HCT116 (cell line): ENCODE results near the gene TDRD10. TPM values are rescaled to one million over a fixed set of nuclear protein-coding genes. Genes with fewer than 3 reads are reported as not detected.

Source experiments
- ATAC-seq: fragments of 200-7000 bp; cut with Tn5 transposase; 2 replicates; pipeline ENCODE4 v1.9.1; 2020; ENCODE audit warnings: mild to moderate bottlenecking, moderate library complexity
- BruUV-seq: library from RNA; stranded (reverse); fragments of 400-500 nt; replicated peaks from 2 replicates; lab custom pipeline; 2021; lab: Mats Ljungman, UMichigan
- CTCF ChIA-PET: fragments of 300-600 bp; sonication (Branson Sonifier 250); formaldehyde crosslinking; loops from one replicate; lab custom pipeline; 2021; ENCODE audit warnings: antibody characterized with exemption; lab: Charles Lee
- POLR2A ChIA-PET: fragments of 300-600, 350-600 bp; sonication (Branson Sonifier 250); formaldehyde crosslinking; loops from one replicate; lab custom pipeline; 2021; ENCODE audit warnings: antibody characterized with exemption; lab: Charles Lee
- RAD21 ChIA-PET, 2 experiments: fragments of 300-600 bp; sonication (Branson Sonifier 250); formaldehyde crosslinking; loops; one replicate each; lab custom pipeline; 2023; ENCODE audit warnings: low total read pairs in 2 of 2; ENCODE audit not compliant: uncharacterized antibody in 2 of 2, unreplicated experiment in 2 of 2, low non-redundant PET in 1 of 2; lab: Charles Lee
- DNase-seq: peaks from one replicate; pipeline ENCODE4 v3.0.0-alpha.2; 2010; ENCODE audit warnings: low read depth, low spot score
- H2AFZ ChIP-seq: fragments of 200-600 bp; shearing (Covaris generic), sonication (generic); 2 replicates; pipeline ENCODE4 v1.6.1; 2017; ENCODE audit warnings: low read depth, mixed run types, mixed read lengths, antibody characterized with exemption, low read length; ENCODE audit not compliant: poor library complexity, severe bottlenecking
- H3K27ac ChIP-seq: 2 replicates; pipeline ENCODE4 v1.5.1; 2012; ENCODE audit warnings: low read depth, low read length
- H3K27me3 ChIP-seq: fragments of 200-600 bp; sonication (generic); 2 replicates; pipeline ENCODE4 v1.6.1; 2016; ENCODE audit warnings: mixed run types, low read length, mixed read lengths; ENCODE audit not compliant: insufficient read depth
- H3K36me3 ChIP-seq, 2 experiments: fragments of 200-500 bp in 1 of 2; fragments of 200-600 bp in 1 of 2; sonication (Bioruptor generic) in 1 of 2; sonication (generic) in 1 of 2; 2 replicates each; pipeline versions ENCODE4 v1.5.1 to v1.6.1; 2014 to 2016; ENCODE audit warnings: low read length in 2 of 2, inconsistent platforms in 1 of 2, mixed read lengths in 1 of 2, mixed run types in 1 of 2; ENCODE audit not compliant: insufficient read depth in 2 of 2, control insufficient read depth in 1 of 2
- H3K4me1 ChIP-seq, 2 experiments: fragments of 200-600 bp in 1 of 2; sonication (generic) in 1 of 2; 2 replicates each; pipeline versions ENCODE4 v1.5.1 to v1.6.1; 2012 to 2017; ENCODE audit warnings: low read length in 2 of 2, inconsistent platforms in 1 of 2, mild to moderate bottlenecking in 1 of 2, mixed read lengths in 1 of 2, mixed run types in 1 of 2, moderate library complexity in 1 of 2; ENCODE audit not compliant: insufficient read depth in 2 of 2, control insufficient read depth in 1 of 2
- H3K4me2 ChIP-seq: fragments of 200-600 bp; sonication (generic); 2 replicates; pipeline ENCODE4 v1.6.1; 2017; ENCODE audit warnings: mixed run types, low read length, mixed read lengths
- H3K4me3 ChIP-seq, 2 experiments: fragments of 200-600 bp in 1 of 2; sonication (generic) in 1 of 2; replicated peaks in 1 of 2; 2 replicates each; pipeline ENCODE4 v1.5.1; 2011 to 2016; ENCODE audit warnings: low read length in 2 of 2, control low read depth in 1 of 2, low read depth in 1 of 2, mild to moderate bottlenecking in 1 of 2, mixed read lengths in 1 of 2, mixed run types in 1 of 2
- H3K79me2 ChIP-seq: fragments of 200-600 bp; sonication (generic); 2 replicates; pipeline ENCODE4 v1.6.1; 2017; ENCODE audit warnings: mild to moderate bottlenecking, mixed run types, low read length, moderate library complexity, mixed read lengths; ENCODE audit not compliant: insufficient read depth
- H3K9ac ChIP-seq: fragments of 200-600 bp; sonication (generic); 2 replicates; pipeline ENCODE4 v1.6.1; 2016; ENCODE audit warnings: low read length, mixed read lengths
- H3K9me2 ChIP-seq: fragments of 200-600 bp; sonication (generic), shearing (Covaris generic); 2 replicates; pipeline ENCODE4 v1.6.1; 2017; ENCODE audit warnings: mixed run types, mild to moderate bottlenecking, moderate library complexity; ENCODE audit not compliant: insufficient read depth
- H3K9me3 ChIP-seq, 2 experiments: fragments of 200-500 bp in 1 of 2; fragments of 200-600 bp in 1 of 2; sonication (Bioruptor generic) in 1 of 2; sonication (generic) in 1 of 2; 2 replicates each; pipeline ENCODE4 v1.6.1; 2014 to 2017; ENCODE audit warnings: low read length in 2 of 2, mixed read lengths in 2 of 2, inconsistent platforms in 1 of 2, low read depth in 1 of 2, mild to moderate bottlenecking in 1 of 2, mixed run types in 1 of 2, moderate library complexity in 1 of 2; ENCODE audit not compliant: control insufficient read depth in 1 of 2, insufficient read depth in 1 of 2
- H4K20me1 ChIP-seq: fragments of 200-600 bp; sonication (generic), shearing (Covaris generic); 2 replicates; pipeline ENCODE4 v1.6.1; 2017; ENCODE audit warnings: mixed run types, mild to moderate bottlenecking, moderate library complexity; ENCODE audit not compliant: insufficient read depth
- ATF3 ChIP-seq: IDR thresholded peaks from 2 replicates; pipeline ENCODE4 v1.6.1; 2012
- CBX3 ChIP-seq: IDR thresholded peaks from 2 replicates; pipeline ENCODE4 v1.6.1; 2012; ENCODE audit warnings: low read depth
- ELF1 ChIP-seq: IDR thresholded peaks from 2 replicates; pipeline ENCODE4 v1.6.1; 2012; ENCODE audit warnings: low read depth, borderline replicate concordance
- MAX ChIP-seq: IDR thresholded peaks from 2 replicates; pipeline ENCODE4 v1.6.1; 2012
- POLR2AphosphoS5 ChIP-seq: IDR thresholded peaks from 2 replicates; pipeline ENCODE4 v1.6.1; 2011; ENCODE audit warnings: mild to moderate bottlenecking, low read depth, low read length, moderate library complexity
- RAD21 ChIP-seq: IDR thresholded peaks from 2 replicates; pipeline ENCODE4 v1.6.1; 2012; ENCODE audit warnings: low read depth, mild to moderate bottlenecking
- SP1 ChIP-seq: IDR thresholded peaks from 2 replicates; pipeline ENCODE4 v1.6.1; 2012; ENCODE audit warnings: low read depth
- SRF ChIP-seq: IDR thresholded peaks from 2 replicates; pipeline ENCODE4 v1.6.1; 2012; ENCODE audit warnings: low read depth
- TCF7L2 ChIP-seq: IDR thresholded peaks from 2 replicates; pipeline ENCODE4 v1.7.0; 2011; ENCODE audit warnings: borderline replicate concordance, inconsistent platforms; ENCODE audit not compliant: insufficient read depth, insufficient read length; ENCODE audit errors: extremely low read depth
- ZBTB33 ChIP-seq: IDR thresholded peaks from 2 replicates; pipeline ENCODE4 v1.6.1; 2011; ENCODE audit warnings: mild to moderate bottlenecking, low read length, moderate library complexity; ENCODE audit not compliant: insufficient replicate concordance; ENCODE audit errors: extremely low read depth
- ZFX ChIP-seq: fragments of 450-650 bp; IDR thresholded peaks from 2 replicates; pipeline ENCODE4 v1.6.1; 2017
- intact Hi-C: fragments of 100-400 bp; cut with micrococcal nuclease; formaldehyde crosslinking; loops from 2 replicates; pipeline ENCODE4 v1.10.0; 2022
- total RNA-seq: library from RNA; stranded (reverse); gene quantifications from one replicate; pipeline ENCODE4 v1.2.1, GENCODE V29; 2021; ENCODE audit not compliant: unreplicated experiment

TDRD10 gene
- total RNA-seq, 1 experiment from 2014 or later = not detected

- BruUV-seq = no TSS peak
- H3K9me2 ChIP-seq = no peaks in the 10 kb centered on the region
- intact Hi-C loops = no loop called here
- no peaks in the 10 kb centered on the region for H3K9me3 ChIP-seq
- H3K36me3 ChIP-seq = no peaks in the 10 kb centered on the region
- DNase-seq (no peak), ATAC-seq (no peak)
- no peak for TF ChIP-seq ELF1
- TF ChIP-seq SP1 = no peak
- TF ChIP-seq ZFX = no peak
- TF ChIP-seq MAX = no peak
- no peak for TF ChIP-seq SRF
- no peak for TF ChIP-seq TCF7L2
- no peak for TF ChIP-seq CBX3
- TF ChIP-seq RAD21 = no peak
- TF ChIP-seq ATF3 = no peak
- no peak for TF ChIP-seq POLR2AphosphoS5
- no peak for TF ChIP-seq ZBTB33
- ChIA-PET RAD21 (no interaction called here), CTCF (no interaction called here), POLR2A (no interaction called here)
- no peaks in the 10 kb centered on the region for H3K4me1 ChIP-seq
- no peak overlapping the region for H3K4me2 ChIP-seq
- peaks cover 6% of the 10 kb centered on the region; the same call in 1 of the 2 replicates for H3K27me3 ChIP-seq
- H4K20me1 ChIP-seq = no peaks in the 10 kb centered on the region
- no peak overlapping the region for H3K4me3 ChIP-seq
- no peak overlapping the region for H3K9ac ChIP-seq
- H2AFZ ChIP-seq = no peak overlapping the region
- H3K27ac ChIP-seq = no peak overlapping the region
- no peaks in the 10 kb centered on the region for H3K79me2 ChIP-seq
Measured at GRCh38 chr1:154492115-154492514, 9.9 kb upstream of the TDRD10 start.
